Muscle layer of colon (tissue), 2 donors: ENCODE measurements around the gene TTC23L.

Experiments used
- H3K27ac ChIP-seq: one replicate; pipeline ENCODE4 v1.7.0; 2013; ENCODE audit warnings: low read depth, mild to moderate bottlenecking, low read length, moderate library complexity
- H3K27me3 ChIP-seq, 2 donors: one replicate each; pipeline ENCODE4 v1.7.0; 2013; ENCODE audit warnings: low read length in 2 of 2, mild to moderate bottlenecking in 2 of 2; ENCODE audit not compliant: insufficient read depth in 2 of 2, control insufficient read depth in 1 of 2
- H3K36me3 ChIP-seq: one replicate; pipeline ENCODE4 v1.7.0; 2013; ENCODE audit warnings: mild to moderate bottlenecking, low read length; ENCODE audit not compliant: insufficient read depth
- H3K4me1 ChIP-seq: one replicate; pipeline ENCODE4 v1.7.0; 2013; ENCODE audit warnings: mild to moderate bottlenecking, low read length; ENCODE audit not compliant: insufficient read depth
- H3K4me3 ChIP-seq, 2 donors: one replicate each; pipeline ENCODE4 v1.7.0; 2013; ENCODE audit warnings: low read length in 2 of 2, low read depth in 1 of 2, mild to moderate bottlenecking in 1 of 2, moderate library complexity in 1 of 2
- H3K9ac ChIP-seq: one replicate; pipeline ENCODE4 v1.7.0; 2013; ENCODE audit warnings: low read length
- H3K9me3 ChIP-seq: one replicate; pipeline ENCODE4 v1.7.0; 2013; ENCODE audit warnings: mild to moderate bottlenecking, low read length
- donor health status: abdominal sarcoma.
- donor health status: Adenocarcinoma of cecum.

The TTC23L gene, protein sequence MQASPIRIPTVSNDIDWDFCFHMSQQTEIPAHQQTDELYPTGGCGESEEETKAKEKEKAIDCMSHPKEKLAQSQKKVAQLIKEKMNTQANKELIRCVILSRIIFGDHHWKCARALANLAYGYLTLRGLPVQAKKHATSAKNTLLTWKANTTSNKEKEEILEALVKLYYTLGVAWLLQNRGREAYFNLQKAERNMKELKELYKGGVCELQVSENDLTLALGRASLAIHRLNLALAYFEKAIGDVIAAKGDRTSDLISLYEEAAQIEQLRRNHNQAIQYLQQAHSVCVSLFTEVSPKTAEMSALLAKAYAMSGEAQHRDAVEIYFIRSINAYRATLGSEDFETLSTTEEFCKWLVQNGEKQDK

DNA sequence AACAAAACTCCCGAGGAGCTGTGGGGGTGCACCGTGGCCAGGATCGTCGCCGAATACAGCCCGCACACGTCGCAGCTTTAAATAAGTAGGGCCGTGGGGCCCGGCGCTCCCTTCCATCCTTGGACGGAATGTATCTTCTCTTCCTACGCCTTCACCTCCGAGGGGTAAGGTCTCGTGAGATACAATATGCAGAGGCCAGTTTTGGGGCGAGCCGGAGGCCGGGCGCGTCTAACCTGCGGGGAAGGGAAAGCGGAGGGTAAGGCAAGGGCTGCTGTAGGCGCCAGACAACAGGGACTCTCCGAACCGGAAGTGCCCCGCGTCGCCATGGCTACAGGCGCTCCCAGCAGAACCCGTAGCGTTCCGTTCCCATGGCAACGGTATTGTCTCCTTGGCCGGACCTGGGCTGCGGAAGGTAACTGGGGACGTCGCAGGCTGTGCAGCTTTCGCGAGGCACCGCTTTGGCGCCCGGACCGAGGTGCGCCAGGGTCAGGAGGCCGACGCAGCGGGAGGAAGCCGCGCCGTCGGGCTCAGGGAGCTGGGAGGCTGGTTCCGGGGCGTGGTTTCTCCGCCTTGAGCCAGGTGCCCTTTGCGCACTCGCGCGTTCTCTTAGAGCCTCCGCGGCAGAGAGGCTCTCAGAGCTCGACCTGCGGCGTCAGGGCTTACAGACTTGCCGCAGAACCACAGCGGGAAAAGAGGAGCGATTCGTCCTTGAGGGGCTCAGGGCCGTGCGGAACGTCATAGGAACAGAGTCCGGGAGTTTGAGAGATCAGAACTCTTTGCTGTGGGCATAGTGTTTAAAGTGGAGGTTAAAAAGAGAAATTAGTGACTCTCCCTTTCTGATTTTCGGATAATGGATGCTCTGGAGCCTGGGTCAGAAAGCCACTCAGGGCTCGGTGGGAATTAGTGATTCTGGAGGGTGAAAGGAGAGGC is at the start of gene TTC23L:
TTC23L (plus strand) TSS at position 380 of the 930 bp plus-strand sequence. CDS start 1,508 bp downstream, outside the sequence.
- H3K4me3 ChIP-seq = peak within 1 kb of the TSS; percentile 90 to 99
- no peaks in the 10 kb centered on the region for H3K36me3 ChIP-seq
- H3K9me3 ChIP-seq = no peaks in the 10 kb centered on the region
- peak within 1 kb of the TSS; percentile 72 for H3K27ac ChIP-seq
- no peaks in the 10 kb centered on the region for H3K4me1 ChIP-seq
- H3K27me3 ChIP-seq = no peaks in the 10 kb centered on the region
- H3K9ac ChIP-seq = peak within 1 kb of the TSS; percentile 16

DNA sequence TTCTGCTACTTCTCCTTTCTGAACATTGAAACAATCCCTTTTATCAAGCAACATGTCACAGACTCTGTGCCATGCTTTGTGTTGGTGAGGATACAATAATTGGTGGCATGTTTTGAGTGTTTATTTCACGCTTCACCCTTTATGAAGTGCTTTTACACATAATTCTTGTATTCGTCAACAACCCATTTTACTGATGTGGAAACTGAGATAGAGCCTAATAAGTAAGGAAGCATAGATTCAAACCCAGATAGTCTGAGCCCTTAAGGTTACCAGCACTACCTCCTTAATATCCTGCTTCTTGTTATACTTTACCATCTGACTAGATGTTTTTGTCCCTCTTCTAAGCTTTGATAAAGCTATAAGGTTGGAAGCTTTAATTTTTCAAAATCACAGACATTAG is 49.3 kb upstream of the TTC23L start:
- H3K9me3 ChIP-seq = no peaks in the 10 kb centered on the region
- no peak overlapping the region for H3K9ac ChIP-seq
- no peak overlapping the region for H3K4me3 ChIP-seq
- peaks cover 10% of the 10 kb centered on the region for H3K4me1 ChIP-seq
- no peaks in the 10 kb centered on the region for H3K36me3 ChIP-seq
- no peaks in the 10 kb centered on the region for H3K27me3 ChIP-seq
- no peak overlapping the region for H3K27ac ChIP-seq

DNA sequence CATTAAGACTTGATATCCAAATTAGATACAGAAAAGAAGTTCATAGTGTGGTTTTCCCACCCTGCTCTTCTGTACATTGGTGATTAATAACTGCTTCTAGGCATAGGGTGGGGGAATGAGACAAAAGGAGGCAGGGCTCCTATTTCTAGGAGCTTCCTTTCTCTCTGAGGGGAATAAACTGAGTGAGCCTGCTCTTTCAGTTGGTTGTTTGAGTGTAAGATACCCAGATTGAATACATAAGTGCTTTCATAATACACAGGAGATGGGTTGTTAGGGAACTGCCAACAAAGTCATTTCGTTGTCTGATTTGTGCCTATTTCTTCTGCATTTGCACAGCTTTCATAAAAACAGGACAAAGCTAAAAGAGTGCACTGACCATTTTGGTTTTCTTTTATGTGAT is 48.9 kb upstream of the TTC23L start:
- Histone ChIP-seq H3K4me3 (no peak overlapping the region), H3K36me3 (no peaks in the 10 kb centered on the region), H3K27ac (no peak overlapping the region), H3K9me3 (no peaks in the 10 kb centered on the region), H3K27me3 (no peaks in the 10 kb centered on the region), H3K9ac (no peak overlapping the region), H3K4me1 (peaks cover 10% of the 10 kb centered on the region)

DNA sequence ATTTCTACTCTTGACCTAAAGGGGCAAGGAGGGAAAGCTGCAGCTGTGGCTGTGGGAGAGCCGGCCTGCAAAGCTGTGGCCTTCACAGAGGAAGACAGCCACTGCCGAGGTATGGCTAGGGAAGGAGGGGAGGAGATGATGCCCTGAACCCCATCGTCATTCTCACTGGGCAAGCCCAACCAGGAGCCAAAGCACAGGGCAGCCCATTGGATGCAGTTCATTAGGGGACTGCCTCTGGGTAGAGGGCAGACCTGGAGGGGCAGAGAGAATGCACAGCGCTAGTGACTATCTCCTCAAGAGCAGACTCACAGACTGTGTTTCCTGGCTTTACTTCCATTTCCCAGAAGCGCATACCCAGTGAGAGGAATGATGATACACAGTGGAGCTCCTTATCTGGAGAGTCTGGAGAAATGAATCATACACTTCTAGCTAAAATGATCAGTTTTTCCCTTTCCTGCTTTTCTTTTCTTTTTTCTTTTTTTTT is 47.2 kb upstream of the TTC23L start:
- no peak overlapping the region for H3K4me3 ChIP-seq
- no peaks in the 10 kb centered on the region for H3K36me3 ChIP-seq
- peaks cover 10% of the 10 kb centered on the region for H3K4me1 ChIP-seq
- no peak overlapping the region for H3K27ac ChIP-seq
- no peaks in the 10 kb centered on the region for H3K27me3 ChIP-seq
- no peak overlapping the region for H3K9ac ChIP-seq
- no peaks in the 10 kb centered on the region for H3K9me3 ChIP-seq

DNA sequence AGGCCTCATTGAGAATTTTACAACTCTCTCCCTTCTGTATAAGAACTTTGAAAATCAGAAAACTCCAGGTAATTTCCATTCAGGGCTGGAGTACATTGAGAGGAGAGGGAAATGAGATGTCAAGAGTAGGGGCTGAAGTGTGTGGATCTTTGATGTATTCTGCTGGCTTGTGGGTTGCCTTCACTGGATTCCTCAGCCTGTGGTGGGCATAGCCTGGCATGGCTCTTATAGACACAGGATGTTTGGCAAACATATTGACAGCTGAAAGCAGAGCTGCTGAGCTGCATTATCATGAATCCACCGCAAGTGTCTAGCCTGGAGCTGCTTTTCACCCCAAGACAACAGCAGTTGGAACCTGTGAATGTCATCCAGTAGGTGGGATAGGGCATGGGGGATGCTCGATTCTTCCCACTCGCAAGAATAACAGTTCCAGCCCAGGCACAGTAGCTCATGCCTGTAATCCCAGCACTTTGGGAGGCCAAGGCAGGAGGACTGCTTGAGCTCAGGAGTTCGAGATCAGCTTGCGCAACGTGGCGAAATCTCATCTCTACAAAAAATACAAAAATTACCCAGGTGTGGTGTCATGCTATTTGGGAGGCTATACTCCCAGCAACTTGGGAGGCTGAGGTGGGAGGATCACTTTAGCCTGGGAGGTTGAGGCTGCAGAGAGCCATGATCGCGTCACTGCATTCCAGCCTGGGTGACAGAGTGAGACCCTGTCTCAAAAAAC is 36.0 kb upstream of the TTC23L start:
- H3K36me3 ChIP-seq = peaks cover 22% of the 10 kb centered on the region
- H3K9ac ChIP-seq = no peak overlapping the region
- no peaks in the 10 kb centered on the region for H3K27me3 ChIP-seq
- H3K4me3 ChIP-seq = no peak overlapping the region
- H3K4me1 ChIP-seq = no peaks in the 10 kb centered on the region
- no peaks in the 10 kb centered on the region for H3K9me3 ChIP-seq
- H3K27ac ChIP-seq = no peak overlapping the region

DNA sequence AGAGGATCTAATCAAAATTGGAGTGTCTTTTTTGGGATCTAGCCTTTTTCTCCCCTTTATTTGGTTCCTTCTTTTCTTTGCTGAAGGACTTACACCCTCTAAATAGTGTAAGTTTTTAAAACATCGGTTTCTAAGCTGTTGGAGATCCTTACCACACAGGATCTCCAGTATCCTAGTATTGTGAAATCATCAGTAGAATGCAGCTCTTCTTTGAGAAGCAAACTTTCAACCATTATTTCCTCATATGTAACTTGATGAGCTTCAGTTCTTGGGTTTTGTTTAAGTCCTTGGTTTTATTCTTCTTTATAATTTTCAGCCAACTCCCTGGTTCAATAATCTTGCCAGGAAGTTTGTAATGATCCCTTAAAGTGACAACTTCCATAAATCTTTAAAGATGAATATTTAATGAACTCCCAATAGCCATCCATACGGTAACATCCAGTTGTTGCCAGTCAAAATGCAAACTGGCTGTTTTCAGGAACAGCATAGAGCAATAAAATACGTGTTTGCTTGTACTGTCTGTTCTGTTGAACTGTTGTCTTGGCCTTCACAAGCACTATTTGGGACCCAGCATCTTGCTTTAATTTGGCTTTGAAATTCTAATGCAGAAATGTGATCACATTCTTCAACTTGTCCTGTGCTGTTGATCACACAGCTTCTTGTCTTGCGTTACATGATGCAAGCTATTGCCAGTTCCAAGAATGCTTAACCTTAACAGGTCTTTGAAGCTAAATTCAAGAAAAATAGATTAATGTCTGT is 34.8 kb upstream of the TTC23L start:
- Histone ChIP-seq H3K9ac (no peak overlapping the region), H3K27ac (no peak overlapping the region), H3K4me1 (no peaks in the 10 kb centered on the region), H3K36me3 (peaks cover 16% of the 10 kb centered on the region), H3K9me3 (no peaks in the 10 kb centered on the region), H3K4me3 (no peak overlapping the region), H3K27me3 (no peaks in the 10 kb centered on the region)

DNA sequence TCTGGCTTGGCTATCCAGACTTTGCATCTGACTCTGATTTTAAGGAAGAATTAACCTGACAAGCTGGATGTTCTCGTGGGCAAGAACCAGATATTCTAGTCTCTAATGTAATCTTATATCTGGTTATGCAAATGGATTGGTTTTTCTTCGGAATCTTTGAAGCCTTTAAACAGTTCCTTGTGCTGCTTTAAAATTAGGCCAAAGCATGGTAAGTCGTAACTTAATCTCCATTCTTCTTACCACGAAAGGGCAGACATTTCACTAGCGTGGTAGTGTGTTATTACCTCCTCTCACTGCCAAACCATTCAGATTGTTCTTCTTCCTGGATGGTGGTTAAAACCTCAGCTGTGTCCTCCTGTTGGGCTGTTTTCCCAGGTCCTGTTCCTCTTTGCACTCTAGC is 34.1 kb upstream of the TTC23L start:
- Histone ChIP-seq H3K4me3 (no peak overlapping the region), H3K36me3 (peaks cover 16% of the 10 kb centered on the region), H3K9me3 (no peaks in the 10 kb centered on the region), H3K4me1 (no peaks in the 10 kb centered on the region), H3K27ac (no peak overlapping the region), H3K27me3 (no peaks in the 10 kb centered on the region), H3K9ac (no peak overlapping the region)

DNA sequence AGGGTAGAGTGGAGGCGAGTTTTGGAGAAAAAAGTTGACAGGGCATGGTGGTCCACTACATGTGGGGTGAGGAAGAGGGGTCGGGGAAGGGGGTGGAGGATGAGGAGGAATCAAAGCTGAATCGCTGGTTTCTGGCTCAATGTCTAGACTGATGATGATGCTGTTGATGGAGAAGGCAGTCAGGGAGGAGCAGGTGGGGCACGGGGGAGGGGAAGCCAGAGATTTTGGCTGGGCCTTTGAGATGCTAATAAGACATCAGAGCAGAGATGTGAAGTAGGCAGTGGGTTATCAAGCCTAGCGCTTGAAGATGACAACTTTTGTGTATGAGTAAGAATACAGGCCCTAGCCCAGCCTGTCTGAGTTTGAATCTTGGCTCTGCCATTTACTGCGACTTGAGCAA is 32.4 kb upstream of the TTC23L start:
- H3K9ac ChIP-seq = no peak overlapping the region
- H3K36me3 ChIP-seq = peaks cover 14% of the 10 kb centered on the region
- H3K27ac ChIP-seq = no peak overlapping the region

DNA sequence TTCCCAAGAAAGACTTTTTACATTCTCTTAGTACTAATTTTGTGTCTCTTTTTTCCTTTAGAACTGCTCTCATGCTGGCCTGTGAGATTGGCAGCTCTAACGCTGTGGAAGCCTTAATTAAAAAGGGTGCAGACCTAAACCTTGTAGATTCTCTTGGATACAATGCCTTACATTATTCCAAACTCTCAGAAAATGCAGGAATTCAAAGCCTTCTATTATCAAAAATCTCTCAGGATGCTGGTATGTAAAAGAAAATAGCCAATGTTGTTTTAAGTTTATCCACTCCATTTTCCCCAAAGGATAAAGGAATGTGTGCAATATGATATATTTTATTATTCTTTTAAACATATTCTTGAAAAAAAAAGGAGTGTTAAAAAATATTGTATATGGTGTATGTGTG is 27.3 kb upstream of the TTC23L start:
- no peaks in the 10 kb centered on the region for H3K9me3 ChIP-seq
- peaks cover 6% of the 10 kb centered on the region for H3K36me3 ChIP-seq
- no peak overlapping the region for H3K27ac ChIP-seq
- H3K4me3 ChIP-seq = no peak overlapping the region
- no peaks in the 10 kb centered on the region for H3K4me1 ChIP-seq
- H3K9ac ChIP-seq = no peak overlapping the region
- H3K27me3 ChIP-seq = no peaks in the 10 kb centered on the region

More for the DNA sequence above, 32.4 kb upstream of the TTC23L start:
- Histone ChIP-seq H3K9me3 (no peaks in the 10 kb centered on the region), H3K27me3 (no peaks in the 10 kb centered on the region), H3K4me1 (no peaks in the 10 kb centered on the region), H3K4me3 (no peak overlapping the region)

DNA sequence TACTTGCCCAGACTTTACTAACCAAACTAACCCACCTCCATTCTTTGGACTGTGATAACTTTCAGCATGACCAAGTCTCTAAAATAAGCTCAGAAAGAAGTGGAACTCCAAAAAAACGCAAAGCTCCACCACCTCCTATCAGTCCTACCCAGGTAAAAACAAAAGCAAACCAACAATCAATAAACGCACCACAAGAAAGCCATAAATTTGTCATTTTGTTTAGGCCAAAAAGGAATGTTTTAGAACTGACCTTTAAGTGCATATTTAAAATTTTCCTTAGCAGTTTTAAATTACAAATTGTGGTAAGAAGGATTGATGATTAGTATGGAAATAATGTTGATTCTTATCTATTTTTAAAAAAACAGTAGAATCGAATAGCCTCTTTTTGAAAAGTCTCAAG is 25.5 kb upstream of the TTC23L start:
- Histone ChIP-seq H3K9ac (no peak overlapping the region), H3K9me3 (no peaks in the 10 kb centered on the region), H3K27me3 (no peaks in the 10 kb centered on the region), H3K4me3 (no peak overlapping the region), H3K27ac (no peak overlapping the region), H3K36me3 (peaks cover 6% of the 10 kb centered on the region), H3K4me1 (no peaks in the 10 kb centered on the region)
